GM10266 (cell line): ENCODE results near the gene SORCS2.

Source experiments
- DNase-seq: peaks from one replicate; pipeline ENCODE4 v3.0.0; 2012; ENCODE audit errors: extremely low spot score
- CTCF ChIP-seq: IDR thresholded peaks from 2 replicates; pipeline ENCODE4 v1.5.1; 2012; ENCODE audit warnings: mild to moderate bottlenecking, low read depth; ENCODE audit not compliant: control insufficient read depth, insufficient read depth; ENCODE audit errors: missing control alignments

SORCS2 gene

GRCh38 chr4:7298619-7299009, 106.3 kb downstream of the SORCS2 start:
- TF ChIP-seq CTCF = no peak
- DNase-seq = no peak

GRCh38 chr4:7299010-7299907, 106.9 kb downstream of the SORCS2 start:
- no peak for DNase-seq
- no peak for TF ChIP-seq CTCF

- no peak for DNase-seq
- no peak for TF ChIP-seq CTCF
Observed at GRCh38 chr4:7299908-7300710, 107.8 kb downstream of the SORCS2 start.

GRCh38 chr4:7300711-7301095, 108.4 kb downstream of the SORCS2 start:
- TF ChIP-seq CTCF = no peak
- DNase-seq = no peak

GRCh38 chr4:7301126-7301785, 108.9 kb downstream of the SORCS2 start:
- TF ChIP-seq CTCF = no peak
- DNase-seq = no peak

GRCh38 chr4:7301846-7302630, 109.7 kb downstream of the SORCS2 start:
- TF ChIP-seq CTCF = no peak

More at GRCh38 chr4:7301846-7302630, 109.7 kb downstream of the SORCS2 start:
- no peak for DNase-seq
